ENCODE measurements around the gene USP7. TPM values are rescaled to one million over a fixed set of nuclear protein-coding genes. Genes with fewer than 3 reads are reported as not detected.
A peak's percentile ranks its signal among the peaks of the same experiment; 100 is the strongest.
"Not testable (repeated sequence)": the region's sequence is repeated elsewhere in the genome, so short reads cannot be mapped to it uniquely, and the experiment has no call there.

USP7 gene
- total and polyA plus RNA-seq, 7 experiments from 2014 or later, result 8.9 to 261 (median 176) TPM

DNA sequence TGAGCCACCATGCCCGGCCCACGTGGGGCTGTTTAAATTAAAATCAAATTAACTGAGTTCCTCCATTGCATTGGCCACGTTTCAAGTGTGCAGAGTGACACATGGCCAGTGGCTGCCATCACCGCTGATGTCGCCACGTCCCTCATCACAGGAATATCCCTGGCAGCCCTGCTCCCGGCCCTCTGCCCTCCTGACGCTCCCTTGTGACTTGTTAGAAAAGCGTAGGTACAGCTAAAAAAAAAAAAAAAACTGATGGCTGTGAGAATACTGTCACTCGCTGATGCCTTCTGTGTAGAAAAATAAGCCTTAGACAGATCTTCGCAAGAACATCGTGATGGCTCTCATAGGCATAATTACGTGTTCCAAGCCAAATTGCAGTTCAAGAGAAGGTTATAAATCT is 116.6 kb downstream of the USP7 start:
- H3K27me3 ChIP-seq (ENCODE audit: control insufficient read depth in 2 of 2, insufficient read depth in 2 of 2, low read length in 2 of 2), result no peaks in the 10 kb centered on the region
- intact Hi-C loops (cut with micrococcal nuclease), result no loop called here
- Mint-ChIP-seq H3K9me3 (peaks cover 0 to 2% (median 0%) of the 10 kb centered on the region in 11 donors), H3K27me3 (no peaks in the 10 kb centered on the region), H3K4me1 (peaks cover 11 to 39% (median 26%) of the 10 kb centered on the region in 7 donors), H3K36me3 (peaks cover 0 to 17% (median 5%) of the 10 kb centered on the region in 5 donors), H3K4me3 (no peak overlapping the region), H3K27ac (peak overlapping the region in 1 of 9 donors; percentile 59)
- ATAC-seq (no peak), DNase-seq (no peak)
- peaks cover 0 to 34% (median 7%) of the 10 kb centered on the region in 3 experiments for H3K36me3 ChIP-seq (ENCODE audit: control insufficient read depth in 2 of 3, insufficient read depth in 3 of 3, low read length in 3 of 3)
- H3K4me1 ChIP-seq (ENCODE audit: control insufficient read depth in 2 of 2, insufficient read depth in 2 of 2, low read length in 2 of 2), result no peaks in the 10 kb centered on the region
- H3K4me3 ChIP-seq (ENCODE audit: low read length), result no peak overlapping the region
- H3K27ac ChIP-seq (ENCODE audit: low read depth, low read length), result no peak overlapping the region
- POLR2A ChIA-PET, result no interaction called here
- H3K9me3 ChIP-seq (ENCODE audit: control insufficient read depth in 2 of 3, low read length in 3 of 3), result no peaks in the 10 kb centered on the region
- CTCF ChIA-PET, result no interaction called here

DNA sequence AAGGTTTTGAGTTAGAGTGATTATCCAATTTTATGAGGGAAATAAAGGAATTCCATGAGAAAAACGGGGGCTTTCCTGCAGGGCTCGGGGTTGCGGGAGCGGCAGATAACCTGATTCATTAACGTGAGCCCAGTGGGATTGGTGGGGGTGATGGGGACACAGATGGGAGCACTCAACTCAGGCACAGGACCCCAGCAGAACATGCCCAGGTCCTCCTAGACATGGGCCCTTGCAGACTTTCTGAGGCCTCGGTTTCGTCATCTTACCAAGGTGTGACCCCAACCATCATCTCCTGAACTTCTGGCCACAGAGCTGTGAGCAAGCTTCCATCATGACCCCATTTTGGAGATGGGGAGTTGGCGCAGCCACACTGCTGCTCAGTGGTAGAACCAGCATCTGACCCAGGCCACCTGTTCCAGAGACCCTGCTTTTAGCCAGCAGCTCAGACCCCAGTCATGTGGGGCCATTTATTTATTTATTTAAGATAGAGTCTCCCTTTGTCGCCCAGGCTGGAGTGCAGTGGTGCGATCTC is 117.2 kb downstream of the USP7 start:
- POLR2A ChIA-PET, result no interaction called here
- Histone ChIP-seq H3K4me3 (ENCODE audit: low read length) (no peak overlapping the region), H3K27me3 (ENCODE audit: control insufficient read depth in 2 of 2, insufficient read depth in 2 of 2, low read length in 2 of 2) (no peaks in the 10 kb centered on the region), H3K4me1 (ENCODE audit: control insufficient read depth in 2 of 2, insufficient read depth in 2 of 2, low read length in 2 of 2) (no peaks in the 10 kb centered on the region), H3K36me3 (ENCODE audit: control insufficient read depth in 2 of 3, insufficient read depth in 3 of 3, low read length in 3 of 3) (peaks cover 0 to 34% (median 3%) of the 10 kb centered on the region in 3 experiments), H3K27ac (ENCODE audit: low read depth, low read length) (no peak overlapping the region), H3K9me3 (ENCODE audit: control insufficient read depth in 2 of 3, low read length in 3 of 3) (no peaks in the 10 kb centered on the region)
- intact Hi-C loops (cut with micrococcal nuclease), result no loop called here
- Mint-ChIP-seq H3K4me1 (peaks cover 11 to 43% (median 26%) of the 10 kb centered on the region in 7 donors), H3K27me3 (no peaks in the 10 kb centered on the region), H3K36me3 (peaks cover 0 to 16% (median 5%) of the 10 kb centered on the region in 5 donors), H3K4me3 (no peak overlapping the region), H3K27ac (no peak overlapping the region), H3K9me3 (peaks cover 0 to 2% (median 0%) of the 10 kb centered on the region in 11 donors)
- no peak for ATAC-seq
- CTCF ChIA-PET, result no interaction called here
- no peak for DNase-seq

DNA sequence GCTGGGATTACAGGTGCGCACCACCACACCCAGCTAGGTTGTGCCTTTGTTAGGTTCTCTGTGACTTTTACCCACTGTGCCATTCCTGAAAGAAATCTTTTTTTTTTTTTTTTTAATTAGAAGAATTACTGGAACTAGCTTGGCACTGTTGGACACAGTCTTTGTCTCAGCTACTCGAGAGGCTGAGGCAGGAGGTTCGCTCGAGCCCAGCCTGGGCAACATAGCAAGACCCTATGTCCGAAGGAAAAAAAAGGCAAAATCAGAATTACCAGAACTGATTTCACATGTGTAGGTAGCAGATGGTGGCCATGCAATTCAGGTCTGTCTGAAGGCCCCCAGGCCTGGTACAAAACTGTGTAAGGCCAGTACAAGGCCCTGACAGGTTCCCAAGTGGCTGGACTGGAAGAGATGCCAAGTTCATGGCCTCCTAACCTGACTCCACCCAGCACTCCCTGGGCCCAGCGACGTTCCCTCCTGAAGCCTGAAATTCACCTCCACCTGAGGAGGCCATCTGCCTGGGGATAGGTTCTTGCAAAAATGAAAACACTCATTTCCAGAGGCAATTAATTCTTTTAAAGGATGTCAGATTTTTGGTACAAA is 117.9 kb downstream of the USP7 start:
- Histone ChIP-seq H3K36me3 (ENCODE audit: control insufficient read depth in 2 of 3, insufficient read depth in 3 of 3, low read length in 3 of 3) (peaks cover 0 to 34% (median 3%) of the 10 kb centered on the region in 3 experiments), H3K9me3 (ENCODE audit: control insufficient read depth in 2 of 3, low read length in 3 of 3) (no peaks in the 10 kb centered on the region), H3K4me1 (ENCODE audit: control insufficient read depth in 2 of 2, insufficient read depth in 2 of 2, low read length in 2 of 2) (no peaks in the 10 kb centered on the region), H3K27me3 (ENCODE audit: control insufficient read depth in 2 of 2, insufficient read depth in 2 of 2, low read length in 2 of 2) (no peaks in the 10 kb centered on the region), H3K27ac (ENCODE audit: low read depth, low read length) (no peak overlapping the region), H3K4me3 (ENCODE audit: low read length) (no peak overlapping the region)
- DNase-seq (no peak), ATAC-seq (no peak)
- Mint-ChIP-seq H3K4me1 (peaks cover 11 to 42% (median 21%) of the 10 kb centered on the region in 7 donors), H3K4me3 (no peak overlapping the region), H3K9me3 (peaks cover 0 to 2% (median 0%) of the 10 kb centered on the region in 11 donors), H3K27me3 (no peaks in the 10 kb centered on the region), H3K36me3 (peaks cover 0 to 12% (median 4%) of the 10 kb centered on the region in 5 donors), H3K27ac (peak overlapping the region in 1 of 9 donors; percentile 19)
- CTCF ChIA-PET, result interaction anchor here (0.6 kb wide), 1 partner anchor 1668 kb away, joined by 3 read pairs; no protein-coding TSS in a partner anchor
- intact Hi-C loops (cut with micrococcal nuclease), result no loop called here
- POLR2A ChIA-PET, result no interaction called here

DNA sequence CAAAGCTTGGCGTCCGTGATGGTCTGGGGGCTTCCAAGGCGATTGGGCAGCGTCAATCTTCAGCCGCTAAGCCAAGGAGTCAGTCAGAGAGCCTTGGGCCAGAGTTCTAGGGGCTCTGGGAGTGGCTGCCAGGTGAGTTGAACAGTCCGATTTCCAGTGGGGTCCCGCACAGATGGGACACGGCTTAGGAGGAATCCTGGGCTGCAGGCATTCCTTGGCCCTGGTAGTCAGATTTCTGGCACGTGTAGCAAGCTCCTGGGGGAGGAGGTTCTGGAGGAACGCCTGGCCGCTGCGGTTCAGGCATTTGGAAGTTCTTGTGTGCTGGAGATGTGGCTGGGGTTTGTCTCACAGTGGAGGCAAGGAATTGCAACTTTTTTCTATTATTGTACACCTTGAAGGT is 120.4 kb downstream of the USP7 start:
- H3K36me3 Mint-ChIP-seq; POLR2A ChIA-PET; DNase-seq; H3K27ac ChIP-seq (ENCODE audit: low read depth, low read length); H3K4me3 Mint-ChIP-seq; H3K27me3 ChIP-seq (ENCODE audit: control insufficient read depth in 2 of 2, insufficient read depth in 2 of 2, low read length in 2 of 2); CTCF ChIA-PET; H3K4me3 ChIP-seq (ENCODE audit: low read length); ATAC-seq; H3K4me1 ChIP-seq (ENCODE audit: control insufficient read depth in 2 of 2, insufficient read depth in 2 of 2, low read length in 2 of 2); intact Hi-C loops (cut with micrococcal nuclease); H3K9me3 Mint-ChIP-seq; H3K27me3 Mint-ChIP-seq; H3K9me3 ChIP-seq (ENCODE audit: control insufficient read depth in 2 of 3, low read length in 3 of 3): not testable (repeated sequence)
- H3K36me3 ChIP-seq (ENCODE audit: control insufficient read depth in 2 of 3, insufficient read depth in 3 of 3, low read length in 3 of 3), result peaks cover 0 to 11% (median 0%) of the 10 kb centered on the region in 3 experiments
- Mint-ChIP-seq H3K4me1 (peaks cover 5 to 33% (median 15%) of the 10 kb centered on the region in 7 donors), H3K27ac (peak overlapping the region in 5 of 9 donors; percentile 24 to 82 (median 47))

Other genes starting within 250 kb of the USP7 start
- gene TMEM186, start 166.3 kb downstream of the USP7 start, total RNA-seq, result 10 to 100 TPM in 3 of 5 experiments, 1 to 10 TPM in 2; 3.2 to 16.3 (median 11.3) TPM
- gene TMEM186, start 166.3 kb downstream of the USP7 start, polyA plus RNA-seq, result 10 to 100 TPM; 15.3 to 20.8 TPM
- gene PMM2, start 166.1 kb downstream of the USP7 start, total RNA-seq, result 10 to 100 TPM; 32.2 to 52.8 (median 41.7) TPM
- 10 to 100 TPM; 18.0 to 23.9 TPM for gene PMM2, start 166.1 kb downstream of the USP7 start, polyA plus RNA-seq
- gene CARHSP1, start 94.9 kb downstream of the USP7 start, total RNA-seq, result 100 to 1,000 TPM in 1 of 5 experiments, 10 to 100 TPM in 4; 29.6 to 123 (median 39.9) TPM
- gene CARHSP1, start 94.9 kb downstream of the USP7 start, polyA plus RNA-seq, result 10 to 100 TPM; 24.9 to 32.7 TPM
- not detected for gene LITAFD, start 81.6 kb downstream of the USP7 start, total RNA-seq
- gene LITAFD, start 81.6 kb downstream of the USP7 start, polyA plus RNA-seq, result not detected
- gene HAPSTR1, start 127.7 kb upstream of the USP7 start, total RNA-seq, result 100 to 1,000 TPM in 2 of 5 experiments, 10 to 100 TPM in 3; 69.6 to 136 (median 87.3) TPM
- 10 to 100 TPM; 11.4 to 17.5 TPM for gene HAPSTR1, start 127.7 kb upstream of the USP7 start, polyA plus RNA-seq